IMR-90 (cell line): Measurements from ENCODE around the gene AKAP6.

Experiments
- CEBPB ChIP-seq: IDR thresholded peaks from 2 replicates; pipeline ENCODE4 v1.6.1; 2012; ENCODE audit warnings: low read depth, low read length, improper control_type of control experiment
- CHD1 ChIP-seq: IDR thresholded peaks from 2 replicates; pipeline ENCODE4 v1.6.1; 2012; ENCODE audit warnings: low read depth, low read length, improper control_type of control experiment
- CTCF ChIP-seq: conservative IDR thresholded peaks from 2 replicates; pipeline ENCODE4 v1.5.1; 2012; ENCODE audit warnings: mild to moderate bottlenecking, low read depth, low read length, improper control_type of control experiment
- MAFK ChIP-seq: IDR thresholded peaks from 2 replicates; pipeline ENCODE4 v1.6.1; 2012; ENCODE audit warnings: low read depth, low read length, improper control_type of control experiment
- MAZ ChIP-seq: IDR thresholded peaks from 2 replicates; pipeline ENCODE4 v1.6.1; 2012; ENCODE audit warnings: low read depth, mild to moderate bottlenecking, low read length, improper control_type of control experiment, moderate library complexity, borderline replicate concordance
- MXI1 ChIP-seq: IDR thresholded peaks from 2 replicates; pipeline ENCODE4 v1.6.1; 2012; ENCODE audit warnings: low read depth, mild to moderate bottlenecking, low read length, moderate library complexity, borderline replicate concordance
- NFE2L2 ChIP-seq: fragments of 150-350 bp; IDR thresholded peaks from 2 replicates; pipeline ENCODE4 v1.6.1; 2016; ENCODE audit warnings: low read depth, mild to moderate bottlenecking, low read length
- POLR2A ChIP-seq: IDR thresholded peaks from 2 replicates; pipeline ENCODE4 v1.6.1; 2012; ENCODE audit warnings: mild to moderate bottlenecking, low read depth, low read length
- RAD21 ChIP-seq: IDR thresholded peaks from 2 replicates; pipeline ENCODE4 v1.6.1; 2012; ENCODE audit warnings: low read length, improper control_type of control experiment
- RFX5 ChIP-seq: IDR thresholded peaks from 2 replicates; pipeline ENCODE4 v1.8.0; 2012; ENCODE audit warnings: low read depth, mild to moderate bottlenecking, low read length, moderate library complexity
- SMC3 ChIP-seq: fragments of 150-350 bp; IDR thresholded peaks from 2 replicates; pipeline ENCODE4 v1.6.1; 2016; ENCODE audit warnings: low read depth, mild to moderate bottlenecking, antibody characterized with exemption, low read length, moderate library complexity
- USF2 ChIP-seq: fragments of 150-350 bp; IDR thresholded peaks from 2 replicates; pipeline ENCODE4 v1.6.1; 2017; ENCODE audit warnings: mild to moderate bottlenecking, antibody characterized with exemption, low read length, low read depth

- TF ChIP-seq MXI1, result no peak
- TF ChIP-seq POLR2A, result no peak
- TF ChIP-seq CTCF, result no peak
- TF ChIP-seq MAZ, result no peak
- no peak for TF ChIP-seq CHD1
- TF ChIP-seq MAFK, result no peak
- TF ChIP-seq USF2, result no peak
- no peak for TF ChIP-seq CEBPB
- TF ChIP-seq RFX5, result no peak
- no peak for TF ChIP-seq SMC3
- no peak for TF ChIP-seq NFE2L2
- TF ChIP-seq RAD21, result no peak
Measured at GRCh38 chr14:32307881-32308582, 21.1 kb upstream of the AKAP6 start.
